ENCODE data around the gene ANKFY1. TPM values are rescaled to one million over a fixed set of nuclear protein-coding genes. Genes with fewer than 3 reads are reported as not detected.
A peak's percentile ranks its signal among the peaks of the same experiment; 100 is the strongest.

The ANKFY1 gene
- total RNA-seq, 1 donor = 44.9 TPM

DNA sequence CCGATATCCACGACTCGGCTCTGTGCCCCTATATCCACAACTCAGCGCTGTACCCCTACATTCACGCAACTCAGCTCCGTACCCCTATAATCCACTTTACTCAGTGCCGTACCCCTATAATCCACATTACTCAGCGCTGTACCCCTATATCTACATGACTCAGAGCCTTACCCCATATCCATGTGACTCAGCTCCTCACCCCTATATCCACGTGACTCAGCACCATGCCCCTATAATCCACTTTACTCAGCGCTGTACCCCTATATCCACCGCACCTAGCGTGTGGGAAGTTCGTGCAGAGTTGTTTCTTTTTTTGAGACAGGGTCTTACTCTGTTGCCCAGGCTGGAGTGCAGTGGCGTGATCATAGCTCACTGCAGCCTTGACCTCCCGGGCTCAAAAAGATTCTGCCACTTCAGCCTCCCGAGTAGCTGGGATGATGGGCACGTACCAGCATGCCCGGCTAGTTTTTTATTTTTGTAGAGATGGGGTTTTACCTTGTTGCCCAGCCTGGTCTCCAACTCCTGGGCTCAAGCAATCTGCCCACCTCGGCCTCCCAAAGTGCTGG is 103.4 kb downstream of the ANKFY1 start:
- DNase-seq (ENCODE audit: insufficient read length, low spot score, missing footprints) = peak; percentile 27
- no peak overlapping the region for H3K4me2 ChIP-seq (ENCODE audit: insufficient read depth, low read length)
- no peak overlapping the region for H2AFZ ChIP-seq (ENCODE audit: low read length)
- H3K36me3 ChIP-seq (ENCODE audit: insufficient read depth, low read length) = peaks cover 25% of the 10 kb centered on the region
- no peaks in the 10 kb centered on the region for H3K79me2 ChIP-seq (ENCODE audit: insufficient read depth, low read length)
- H4K20me1 ChIP-seq (ENCODE audit: insufficient read depth, low read length) = no peaks in the 10 kb centered on the region
- TF ChIP-seq, protein P1, sequence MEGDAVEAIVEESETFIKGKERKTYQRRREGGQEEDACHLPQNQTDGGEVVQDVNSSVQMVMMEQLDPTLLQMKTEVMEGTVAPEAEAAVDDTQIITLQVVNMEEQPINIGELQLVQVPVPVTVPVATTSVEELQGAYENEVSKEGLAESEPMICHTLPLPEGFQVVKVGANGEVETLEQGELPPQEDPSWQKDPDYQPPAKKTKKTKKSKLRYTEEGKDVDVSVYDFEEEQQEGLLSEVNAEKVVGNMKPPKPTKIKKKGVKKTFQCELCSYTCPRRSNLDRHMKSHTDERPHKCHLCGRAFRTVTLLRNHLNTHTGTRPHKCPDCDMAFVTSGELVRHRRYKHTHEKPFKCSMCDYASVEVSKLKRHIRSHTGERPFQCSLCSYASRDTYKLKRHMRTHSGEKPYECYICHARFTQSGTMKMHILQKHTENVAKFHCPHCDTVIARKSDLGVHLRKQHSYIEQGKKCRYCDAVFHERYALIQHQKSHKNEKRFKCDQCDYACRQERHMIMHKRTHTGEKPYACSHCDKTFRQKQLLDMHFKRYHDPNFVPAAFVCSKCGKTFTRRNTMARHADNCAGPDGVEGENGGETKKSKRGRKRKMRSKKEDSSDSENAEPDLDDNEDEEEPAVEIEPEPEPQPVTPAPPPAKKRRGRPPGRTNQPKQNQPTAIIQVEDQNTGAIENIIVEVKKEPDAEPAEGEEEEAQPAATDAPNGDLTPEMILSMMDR (IDR thresholded peaks at IDR 0.05; ENCODE audit: extremely low read depth, low read depth, low read length) = no peak
- no peaks in the 10 kb centered on the region for H3K27me3 ChIP-seq (ENCODE audit: insufficient read depth, low read length)
- H3K9me3 ChIP-seq (ENCODE audit: low read depth, low read length) = no peaks in the 10 kb centered on the region
- no peak overlapping the region for H3K27ac ChIP-seq (ENCODE audit: low read depth, low read length)
- peaks cover 10% of the 10 kb centered on the region for H3K4me1 ChIP-seq (ENCODE audit: insufficient read depth, low read length)
- H3K4me3 ChIP-seq (ENCODE audit: insufficient read depth, low read length) = no peak overlapping the region

DNA sequence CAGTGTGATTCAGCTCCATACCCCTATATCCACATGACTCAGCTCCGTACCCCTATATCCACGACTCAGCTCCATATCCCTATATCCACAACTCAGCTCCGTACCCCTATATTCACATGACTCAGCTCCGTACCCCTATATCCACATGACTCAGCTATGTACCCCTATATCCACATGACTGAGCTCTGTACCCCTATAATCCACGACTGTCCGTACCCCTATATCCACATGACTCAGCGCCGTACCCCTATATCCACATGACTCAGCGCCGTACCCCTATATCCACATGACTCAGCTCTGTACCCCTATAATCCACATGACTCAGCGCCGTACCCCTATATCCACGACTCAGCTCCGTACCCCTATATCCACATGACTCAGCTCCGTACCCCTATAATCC is 104.0 kb downstream of the ANKFY1 start:
- no peak overlapping the region for H2AFZ ChIP-seq (ENCODE audit: low read length)
- no peak overlapping the region for H3K4me3 ChIP-seq (ENCODE audit: insufficient read depth, low read length)
- no peaks in the 10 kb centered on the region for H4K20me1 ChIP-seq (ENCODE audit: insufficient read depth, low read length)
- no peaks in the 10 kb centered on the region for H3K9me3 ChIP-seq (ENCODE audit: low read depth, low read length)
- no peak for DNase-seq (ENCODE audit: insufficient read length, low spot score, missing footprints)
- H3K27ac ChIP-seq (ENCODE audit: low read depth, low read length) = no peak overlapping the region
- no peaks in the 10 kb centered on the region for H3K79me2 ChIP-seq (ENCODE audit: insufficient read depth, low read length)
- TF ChIP-seq, protein P1 (IDR thresholded peaks at IDR 0.05; ENCODE audit: extremely low read depth, low read depth, low read length) = no peak
- no peaks in the 10 kb centered on the region for H3K27me3 ChIP-seq (ENCODE audit: insufficient read depth, low read length)
- no peak overlapping the region for H3K4me2 ChIP-seq (ENCODE audit: insufficient read depth, low read length)
- H3K36me3 ChIP-seq (ENCODE audit: insufficient read depth, low read length) = peaks cover 23% of the 10 kb centered on the region
- peaks cover 15% of the 10 kb centered on the region for H3K4me1 ChIP-seq (ENCODE audit: insufficient read depth, low read length)

DNA sequence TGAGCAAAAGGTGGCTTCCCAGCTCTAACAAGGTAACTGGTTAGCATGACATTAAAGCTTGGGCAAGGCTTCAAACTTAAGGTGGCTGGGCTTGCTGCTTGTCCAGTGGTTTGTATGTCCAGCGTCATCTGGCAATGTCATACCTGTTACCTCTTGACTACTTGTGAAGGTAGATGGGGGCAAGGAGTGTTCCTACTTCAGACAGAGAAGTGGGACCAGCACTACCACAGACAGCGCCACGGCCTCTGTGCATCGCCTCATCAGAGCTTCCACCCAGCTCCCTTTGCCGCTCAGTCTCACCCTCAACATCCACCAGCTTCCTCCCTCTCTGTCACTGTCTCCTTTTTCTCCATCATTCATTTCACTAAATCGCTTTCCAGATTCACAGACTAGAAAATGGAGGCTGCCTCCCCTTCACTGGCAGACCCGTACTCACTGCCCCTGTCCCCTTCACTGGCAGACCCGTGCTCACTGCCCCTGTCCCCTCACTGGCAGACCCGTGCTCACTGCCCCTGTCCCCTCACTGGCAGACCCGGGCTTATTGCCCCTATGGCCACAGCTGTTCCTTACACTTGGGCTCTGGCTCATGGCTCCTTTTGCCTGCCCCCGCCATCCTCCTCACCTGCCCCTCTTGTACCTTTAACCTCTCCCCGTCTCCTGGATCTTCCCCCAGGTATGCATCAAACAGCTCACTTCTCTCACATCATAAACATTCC is 106.0 kb downstream of the ANKFY1 start:
- peaks cover 18% of the 10 kb centered on the region for H3K4me1 ChIP-seq (ENCODE audit: insufficient read depth, low read length)
- H3K9me3 ChIP-seq (ENCODE audit: low read depth, low read length) = no peaks in the 10 kb centered on the region
- H3K27ac ChIP-seq (ENCODE audit: low read depth, low read length) = no peak overlapping the region
- H3K36me3 ChIP-seq (ENCODE audit: insufficient read depth, low read length) = peaks cover 10% of the 10 kb centered on the region
- H2AFZ ChIP-seq (ENCODE audit: low read length) = no peak overlapping the region
- H3K79me2 ChIP-seq (ENCODE audit: insufficient read depth, low read length) = no peaks in the 10 kb centered on the region
- no peak overlapping the region for H3K4me3 ChIP-seq (ENCODE audit: insufficient read depth, low read length)
- DNase-seq (ENCODE audit: insufficient read length, low spot score, missing footprints) = peak; percentile 69
- TF ChIP-seq, protein P1 (IDR thresholded peaks at IDR 0.05; ENCODE audit: extremely low read depth, low read depth, low read length) = no peak
- H3K27me3 ChIP-seq (ENCODE audit: insufficient read depth, low read length) = no peaks in the 10 kb centered on the region
- no peaks in the 10 kb centered on the region for H4K20me1 ChIP-seq (ENCODE audit: insufficient read depth, low read length)
- H3K4me2 ChIP-seq (ENCODE audit: insufficient read depth, low read length) = no peak overlapping the region

DNA sequence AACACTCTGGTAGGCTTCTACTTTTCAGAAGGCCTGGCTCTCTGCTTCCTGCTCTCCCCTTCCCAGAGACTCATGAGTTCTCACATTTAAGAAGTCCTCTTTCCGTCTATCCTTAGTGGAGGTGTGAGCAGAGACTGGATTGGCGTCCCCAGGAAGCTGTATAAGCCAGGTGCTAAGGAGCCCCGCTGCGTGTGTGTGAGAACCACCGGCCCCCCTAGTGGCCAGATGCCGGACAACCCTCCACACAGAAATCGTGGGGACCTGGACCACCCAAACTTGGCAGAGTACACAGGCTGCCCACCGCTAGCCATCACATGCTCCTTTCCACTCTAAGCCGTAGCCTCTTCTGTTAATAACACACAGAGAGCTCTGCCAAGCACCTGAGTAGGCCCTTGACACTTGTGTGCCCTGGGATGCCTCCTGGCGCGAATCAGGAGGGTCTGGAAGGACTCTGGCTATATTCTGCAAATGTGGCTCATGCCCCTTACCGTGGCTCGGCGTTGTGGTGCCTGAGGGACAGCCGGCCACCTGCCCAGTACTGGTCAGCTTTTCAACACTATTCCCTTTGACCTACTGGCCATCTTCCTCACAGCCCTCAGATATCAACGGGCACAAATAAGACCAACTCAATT is 106.9 kb downstream of the ANKFY1 start:
- TF ChIP-seq, protein P1 (IDR thresholded peaks at IDR 0.05; ENCODE audit: extremely low read depth, low read depth, low read length) = no peak
- DNase-seq (ENCODE audit: insufficient read length, low spot score, missing footprints) = peak; percentile 67
- H3K9me3 ChIP-seq (ENCODE audit: low read depth, low read length) = no peaks in the 10 kb centered on the region
- no peak overlapping the region for H3K4me3 ChIP-seq (ENCODE audit: insufficient read depth, low read length)
- H4K20me1 ChIP-seq (ENCODE audit: insufficient read depth, low read length) = no peaks in the 10 kb centered on the region
- peaks cover 25% of the 10 kb centered on the region for H3K4me1 ChIP-seq (ENCODE audit: insufficient read depth, low read length)
- H3K36me3 ChIP-seq (ENCODE audit: insufficient read depth, low read length) = peaks cover 10% of the 10 kb centered on the region
- no peak overlapping the region for H3K27ac ChIP-seq (ENCODE audit: low read depth, low read length)
- H2AFZ ChIP-seq (ENCODE audit: low read length) = no peak overlapping the region
- no peaks in the 10 kb centered on the region for H3K27me3 ChIP-seq (ENCODE audit: insufficient read depth, low read length)
- H3K79me2 ChIP-seq (ENCODE audit: insufficient read depth, low read length) = no peaks in the 10 kb centered on the region
- no peak overlapping the region for H3K4me2 ChIP-seq (ENCODE audit: insufficient read depth, low read length)

All from osteoblast (primary cell).